Measurements from ENCODE around the gene TP53I11.

TP53I11 gene

GRCh38 chr11:44945666-44946065, 5.0 kb downstream of the TP53I11 start:
- Mint-ChIP-seq H3K4me3 (no peak overlapping the region), H3K9me3 (no peaks in the 10 kb centered on the region), H3K4me1 (ENCODE audit: low read depth in 2 of 2) (peaks cover 51 to 62% of the 10 kb centered on the region in 2 donors), H3K27ac (peak overlapping the region in 1 of 2 donors; percentile 90), H3K36me3 (ENCODE audit: insufficient read depth) (peaks cover 12% of the 10 kb centered on the region), H3K27me3 (no peaks in the 10 kb centered on the region)
- DNase-seq = no peak
- ATAC-seq (replicated peaks) = no peak

GRCh38 chr11:44944853-44945235, 5.8 kb downstream of the TP53I11 start:
- H3K27ac Mint-ChIP-seq = peak overlapping the region in 1 of 2 donors; percentile 90
- H3K4me3 Mint-ChIP-seq = no peak overlapping the region
- H3K36me3 Mint-ChIP-seq (ENCODE audit: insufficient read depth) = peaks cover 15% of the 10 kb centered on the region
- no peaks in the 10 kb centered on the region for H3K27me3 Mint-ChIP-seq
- no peak for ATAC-seq (replicated peaks)
- no peak for DNase-seq
- H3K4me1 Mint-ChIP-seq (ENCODE audit: low read depth in 2 of 2) = peaks cover 58 to 69% of the 10 kb centered on the region in 2 donors
- no peaks in the 10 kb centered on the region for H3K9me3 Mint-ChIP-seq

GRCh38 chr11:44944181-44944852, 6.4 kb downstream of the TP53I11 start:
- DNase-seq = no peak
- Mint-ChIP-seq H3K27me3 (no peaks in the 10 kb centered on the region), H3K36me3 (ENCODE audit: insufficient read depth) (peaks cover 15% of the 10 kb centered on the region), H3K4me3 (no peak overlapping the region), H3K9me3 (no peaks in the 10 kb centered on the region), H3K4me1 (ENCODE audit: low read depth in 2 of 2) (peaks cover 57 to 69% of the 10 kb centered on the region in 2 donors), H3K27ac (peak overlapping the region; percentile 74 to 90)
- ATAC-seq (replicated peaks) = no peak

GRCh38 chr11:44943696-44944095, 7.0 kb downstream of the TP53I11 start:
- peak overlapping the region; percentile 74 to 90 for H3K27ac Mint-ChIP-seq
- H3K27me3 Mint-ChIP-seq = no peaks in the 10 kb centered on the region
- H3K4me3 Mint-ChIP-seq = peak overlapping the region; percentile 34 to 48
- H3K9me3 Mint-ChIP-seq = no peaks in the 10 kb centered on the region
- peak; percentile 28 for ATAC-seq (replicated peaks)
- H3K36me3 Mint-ChIP-seq (ENCODE audit: insufficient read depth) = peaks cover 12% of the 10 kb centered on the region
- peaks cover 51 to 63% of the 10 kb centered on the region in 2 donors for H3K4me1 Mint-ChIP-seq (ENCODE audit: low read depth in 2 of 2)
- no peak for DNase-seq

- Mint-ChIP-seq H3K4me1 (ENCODE audit: low read depth in 2 of 2) (peaks cover 45 to 57% of the 10 kb centered on the region in 2 donors), H3K36me3 (ENCODE audit: insufficient read depth) (peaks cover 12% of the 10 kb centered on the region), H3K27me3 (no peaks in the 10 kb centered on the region), H3K9me3 (no peaks in the 10 kb centered on the region), H3K4me3 (peak overlapping the region; percentile 34 to 48), H3K27ac (peak overlapping the region; percentile 74 to 90)
- DNase-seq (peak in 1 of 3 experiments; percentile 18), ATAC-seq (replicated peaks) (peak; percentile 74)
Observed at GRCh38 chr11:44943118-44943517, 7.6 kb downstream of the TP53I11 start.

- peak; percentile 29 for ATAC-seq (replicated peaks)
- peak overlapping the region; percentile 31 to 48 for H3K4me3 Mint-ChIP-seq
Observed at GRCh38 chr11:44942029-44942955, 8.4 kb downstream of the TP53I11 start.

GRCh38 chr11:44941259-44942021, 9.2 kb downstream of the TP53I11 start:
- Mint-ChIP-seq H3K27ac (peak overlapping the region; percentile 74 to 90), H3K27me3 (no peaks in the 10 kb centered on the region), H3K4me3 (no peak overlapping the region), H3K9me3 (no peaks in the 10 kb centered on the region), H3K36me3 (ENCODE audit: insufficient read depth) (peaks cover 8% of the 10 kb centered on the region), H3K4me1 (ENCODE audit: low read depth in 2 of 2) (peaks cover 46 to 48% of the 10 kb centered on the region in 2 donors)
- DNase-seq (no peak), ATAC-seq (replicated peaks) (no peak)

More at GRCh38 chr11:44942029-44942955, 8.4 kb downstream of the TP53I11 start:
- H3K9me3 Mint-ChIP-seq = no peaks in the 10 kb centered on the region
- H3K27ac Mint-ChIP-seq = peak overlapping the region; percentile 74 to 90
- H3K36me3 Mint-ChIP-seq (ENCODE audit: insufficient read depth) = peaks cover 12% of the 10 kb centered on the region
- DNase-seq = no peak
- no peaks in the 10 kb centered on the region for H3K27me3 Mint-ChIP-seq
- H3K4me1 Mint-ChIP-seq (ENCODE audit: low read depth in 2 of 2) = peaks cover 45 to 54% of the 10 kb centered on the region in 2 donors

- ATAC-seq (replicated peaks) = no peak
- Mint-ChIP-seq H3K4me1 (ENCODE audit: low read depth in 2 of 2) (peaks cover 46 to 49% of the 10 kb centered on the region in 2 donors), H3K36me3 (ENCODE audit: insufficient read depth) (peaks cover 8% of the 10 kb centered on the region), H3K27me3 (no peaks in the 10 kb centered on the region), H3K4me3 (no peak overlapping the region), H3K9me3 (no peaks in the 10 kb centered on the region), H3K27ac (peak overlapping the region; percentile 74 to 90)
- DNase-seq = no peak
Observed at GRCh38 chr11:44940835-44941234, 9.8 kb downstream of the TP53I11 start.

GRCh38 chr11:44940404-44940803, 10.3 kb downstream of the TP53I11 start:
- Mint-ChIP-seq H3K36me3 (ENCODE audit: insufficient read depth) (peaks cover 8% of the 10 kb centered on the region), H3K27ac (peak overlapping the region in 1 of 2 donors; percentile 90), H3K4me3 (no peak overlapping the region), H3K9me3 (no peaks in the 10 kb centered on the region), H3K4me1 (ENCODE audit: low read depth in 2 of 2) (peaks cover 46 to 49% of the 10 kb centered on the region in 2 donors), H3K27me3 (no peaks in the 10 kb centered on the region)
- no peak for DNase-seq
- ATAC-seq (replicated peaks) = no peak

GRCh38 chr11:44939673-44940395, 10.8 kb downstream of the TP53I11 start:
- Mint-ChIP-seq H3K4me3 (peak overlapping the region in 1 of 2 donors; percentile 37), H3K27me3 (no peaks in the 10 kb centered on the region), H3K27ac (peak overlapping the region in 1 of 2 donors; percentile 90), H3K4me1 (ENCODE audit: low read depth in 2 of 2) (peaks cover 45 to 46% of the 10 kb centered on the region in 2 donors), H3K36me3 (ENCODE audit: insufficient read depth) (peaks cover 8% of the 10 kb centered on the region), H3K9me3 (no peaks in the 10 kb centered on the region)
- ATAC-seq (replicated peaks) (no peak), DNase-seq (no peak)

GRCh38 chr11:44938066-44938691, 12.5 kb downstream of the TP53I11 start:
- Mint-ChIP-seq H3K27ac (peak overlapping the region in 1 of 2 donors; percentile 44), H3K36me3 (ENCODE audit: insufficient read depth) (peaks cover 9% of the 10 kb centered on the region), H3K9me3 (no peaks in the 10 kb centered on the region), H3K4me1 (ENCODE audit: low read depth in 2 of 2) (peaks cover 30 to 31% of the 10 kb centered on the region in 2 donors), H3K4me3 (no peak overlapping the region), H3K27me3 (no peaks in the 10 kb centered on the region)
- no peak for ATAC-seq (replicated peaks)
- DNase-seq = no peak

GRCh38 chr11:44936951-44937543, 13.6 kb downstream of the TP53I11 start:
- H3K27me3 Mint-ChIP-seq = no peaks in the 10 kb centered on the region
- H3K4me3 Mint-ChIP-seq = no peak overlapping the region
- peaks cover 11% of the 10 kb centered on the region for H3K36me3 Mint-ChIP-seq (ENCODE audit: insufficient read depth)
- ATAC-seq (replicated peaks) = no peak
- DNase-seq = no peak
- H3K27ac Mint-ChIP-seq = peak overlapping the region in 1 of 2 donors; percentile 35
- no peaks in the 10 kb centered on the region for H3K9me3 Mint-ChIP-seq
- H3K4me1 Mint-ChIP-seq (ENCODE audit: low read depth in 2 of 2) = peaks cover 18 to 20% of the 10 kb centered on the region in 2 donors
